ENCODE data around the gene IQCN.

IQCN gene

GRCh38 chr19:18306888-18307260 is 32.6 kb upstream of the IQCN start:
- no peak for DNase-seq (ENCODE audit: low read depth in 2 of 2)

GRCh38 chr19:18306209-18306887 is 32.1 kb upstream of the IQCN start:
- no peak for DNase-seq (ENCODE audit: low read depth in 2 of 2)

- DNase-seq (ENCODE audit: low read depth in 2 of 2), result peak; percentile 65 to 75
These were observed 30.4 kb upstream of the IQCN start for GRCh38 chr19:18304458-18305310.

GRCh38 chr19:18304208-18304457 is 29.9 kb upstream of the IQCN start:
- DNase-seq (ENCODE audit: low read depth in 2 of 2), result no peak

GRCh38 chr19:18301718-18302111 is 27.5 kb upstream of the IQCN start:
- DNase-seq (ENCODE audit: low read depth in 2 of 2), result no peak

GRCh38 chr19:18300930-18301717 is 26.9 kb upstream of the IQCN start:
- DNase-seq (ENCODE audit: low read depth in 2 of 2), result no peak

GRCh38 chr19:18299654-18300053 is 25.4 kb upstream of the IQCN start:
- no peak for DNase-seq (ENCODE audit: low read depth in 2 of 2)

GRCh38 chr19:18298601-18299000 is 24.3 kb upstream of the IQCN start:
- DNase-seq (ENCODE audit: low read depth in 2 of 2), result no peak

- DNase-seq (ENCODE audit: low read depth in 2 of 2), result no peak
These were observed 23.1 kb upstream of the IQCN start for GRCh38 chr19:18297308-18297707.

GRCh38 chr19:18295034-18295451 is 20.8 kb upstream of the IQCN start:
- no peak for DNase-seq (ENCODE audit: low read depth in 2 of 2)

- peak; percentile 84 to 87 for DNase-seq (ENCODE audit: low read depth in 2 of 2)
These were observed 20.2 kb upstream of the IQCN start for GRCh38 chr19:18294467-18294864.

- DNase-seq (ENCODE audit: low read depth in 2 of 2), result no peak
These were observed 19.6 kb upstream of the IQCN start for GRCh38 chr19:18293642-18294466.

GRCh38 chr19:18292810-18293641 is 18.8 kb upstream of the IQCN start:
- no peak for DNase-seq (ENCODE audit: low read depth in 2 of 2)

- no peak for DNase-seq (ENCODE audit: low read depth in 2 of 2)
These were observed 18.2 kb upstream of the IQCN start for GRCh38 chr19:18292462-18292809.

GRCh38 chr19:18291590-18292461 is 17.6 kb upstream of the IQCN start:
- DNase-seq (ENCODE audit: low read depth in 2 of 2), result peak; percentile 66 to 69

GRCh38 chr19:18291019-18291524 is 16.8 kb upstream of the IQCN start:
- no peak for DNase-seq (ENCODE audit: low read depth in 2 of 2)

GRCh38 chr19:18290302-18291018 is 16.2 kb upstream of the IQCN start:
- peak; percentile 62 to 69 for DNase-seq (ENCODE audit: low read depth in 2 of 2)

- DNase-seq (ENCODE audit: low read depth in 2 of 2), result no peak
These were observed 15.4 kb upstream of the IQCN start for GRCh38 chr19:18289471-18290301.
